ENCODE data around the gene IRGQ. TPM values are rescaled to one million over a fixed set of nuclear protein-coding genes. Genes with fewer than 3 reads are reported as not detected.
A peak's percentile ranks its signal among the peaks of the same experiment; 100 is the strongest.

Gene IRGQ, protein sequence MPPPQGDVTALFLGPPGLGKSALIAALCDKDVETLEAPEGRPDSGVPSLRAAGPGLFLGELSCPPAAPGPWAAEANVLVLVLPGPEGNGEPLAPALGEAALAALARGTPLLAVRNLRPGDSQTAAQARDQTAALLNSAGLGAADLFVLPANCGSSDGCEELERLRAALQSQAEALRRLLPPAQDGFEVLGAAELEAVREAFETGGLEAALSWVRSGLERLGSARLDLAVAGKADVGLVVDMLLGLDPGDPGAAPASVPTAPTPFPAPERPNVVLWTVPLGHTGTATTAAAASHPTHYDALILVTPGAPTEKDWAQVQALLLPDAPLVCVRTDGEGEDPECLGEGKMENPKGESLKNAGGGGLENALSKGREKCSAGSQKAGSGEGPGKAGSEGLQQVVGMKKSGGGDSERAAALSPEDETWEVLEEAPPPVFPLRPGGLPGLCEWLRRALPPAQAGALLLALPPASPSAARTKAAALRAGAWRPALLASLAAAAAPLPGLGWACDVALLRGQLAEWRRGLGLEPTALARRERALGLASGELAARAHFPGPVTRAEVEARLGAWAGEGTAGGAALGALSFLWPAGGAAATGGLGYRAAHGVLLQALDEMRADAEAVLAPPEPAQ
- total RNA-seq (ENCODE audit: low replicate concordance): 27.4 and 31.5 TPM in 2 replicates

DNA sequence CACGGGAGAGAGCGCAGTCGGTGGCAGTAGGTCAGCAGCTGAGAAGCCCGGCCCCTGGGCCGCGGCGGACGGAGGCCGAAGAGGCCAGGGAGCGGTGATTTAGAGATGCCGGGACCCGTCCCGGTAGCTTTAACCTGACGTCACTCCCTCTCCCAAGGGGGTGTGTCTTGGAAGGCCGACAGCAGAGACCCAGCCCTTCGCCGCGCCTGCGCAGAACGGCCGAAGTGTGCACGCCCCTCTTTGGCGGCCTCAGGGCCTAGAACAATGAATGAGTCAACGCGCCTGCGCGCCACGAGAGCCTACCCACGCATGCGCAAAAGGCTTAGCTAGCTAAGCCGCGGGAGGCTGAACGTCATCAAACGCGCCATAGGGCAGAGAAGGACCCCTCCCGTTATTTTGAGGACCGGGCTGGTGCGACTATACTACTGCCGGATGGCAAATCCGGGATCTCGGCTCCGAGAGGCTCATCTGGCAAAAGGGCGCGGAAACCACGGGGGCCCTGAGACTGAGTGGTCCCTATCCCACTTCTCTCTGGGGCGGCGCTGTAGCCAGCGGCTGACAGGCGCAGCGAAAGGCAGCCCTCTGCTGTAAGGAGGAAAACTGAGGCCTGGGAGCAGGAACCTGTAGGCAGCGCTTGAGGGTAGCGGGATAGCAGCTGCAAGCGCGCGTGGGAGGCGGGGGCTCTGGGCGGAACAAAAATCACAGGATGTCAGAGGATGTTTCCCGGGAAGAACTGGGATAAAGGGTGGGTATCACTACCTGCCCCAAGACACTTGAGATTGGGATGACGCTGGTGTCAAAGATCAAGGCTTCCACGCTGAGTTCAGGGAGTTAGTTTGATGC is at the start of gene IRGQ, which contains the start of gene ZNF576:
TSS of gene IRGQ (minus strand) at position 136 of the 843 bp plus-strand sequence. CDS start 796 bp downstream, outside the sequence.
TSS of gene ZNF576 (plus strand) at position 597 of the 843 bp plus-strand sequence. CDS start 514 bp downstream, outside the sequence.
- peaks cover 14% of the 10 kb centered on the region for H3K27me3 Mint-ChIP-seq (ENCODE audit: insufficient read depth, low read depth)
- H3K9me3 Mint-ChIP-seq: no peaks in the 10 kb centered on the region
- Histone ChIP-seq H3K4me3 (peak within 1 kb of the TSS; percentile 64), H4K20me1 (ENCODE audit: low read depth) (peaks cover 16% of the 10 kb centered on the region), H3K4me2 (peak within 1 kb of the TSS; percentile 97), H2AFZ (replicated peaks) (peak within 1 kb of the TSS; percentile 85), H3K9ac (peak within 1 kb of the TSS; percentile 97), H3K4me1 (no peaks in the 10 kb centered on the region), H3K27me3 (no peaks in the 10 kb centered on the region), H3F3A (ENCODE audit: low read depth) (peaks cover 25% of the 10 kb centered on the region), H3K27ac (peak within 1 kb of the TSS; percentile 100), H3K9me3 (ENCODE audit: low read depth) (no peaks in the 10 kb centered on the region), H3K79me2 (ENCODE audit: low read depth) (peaks cover 45% of the 10 kb centered on the region), H3K36me3 (no peaks in the 10 kb centered on the region)
- peaks cover 25% of the 10 kb centered on the region for H3K4me1 Mint-ChIP-seq
- H3K27ac Mint-ChIP-seq: peak within 1 kb of the TSS; percentile 100
- H3K4me3 Mint-ChIP-seq: peak within 1 kb of the TSS; percentile 93
- peak; percentile 100 for DNase-seq (ENCODE audit: low spot score)
- H3K36me3 Mint-ChIP-seq: peaks cover 10% of the 10 kb centered on the region
- no peak for TF ChIP-seq EZH2 (IDR thresholded peaks at IDR 0.05)
- no peak for TF ChIP-seq EZH2phosphoT487 (IDR thresholded peaks at IDR 0.05)
- TF ChIP-seq, protein P1, sequence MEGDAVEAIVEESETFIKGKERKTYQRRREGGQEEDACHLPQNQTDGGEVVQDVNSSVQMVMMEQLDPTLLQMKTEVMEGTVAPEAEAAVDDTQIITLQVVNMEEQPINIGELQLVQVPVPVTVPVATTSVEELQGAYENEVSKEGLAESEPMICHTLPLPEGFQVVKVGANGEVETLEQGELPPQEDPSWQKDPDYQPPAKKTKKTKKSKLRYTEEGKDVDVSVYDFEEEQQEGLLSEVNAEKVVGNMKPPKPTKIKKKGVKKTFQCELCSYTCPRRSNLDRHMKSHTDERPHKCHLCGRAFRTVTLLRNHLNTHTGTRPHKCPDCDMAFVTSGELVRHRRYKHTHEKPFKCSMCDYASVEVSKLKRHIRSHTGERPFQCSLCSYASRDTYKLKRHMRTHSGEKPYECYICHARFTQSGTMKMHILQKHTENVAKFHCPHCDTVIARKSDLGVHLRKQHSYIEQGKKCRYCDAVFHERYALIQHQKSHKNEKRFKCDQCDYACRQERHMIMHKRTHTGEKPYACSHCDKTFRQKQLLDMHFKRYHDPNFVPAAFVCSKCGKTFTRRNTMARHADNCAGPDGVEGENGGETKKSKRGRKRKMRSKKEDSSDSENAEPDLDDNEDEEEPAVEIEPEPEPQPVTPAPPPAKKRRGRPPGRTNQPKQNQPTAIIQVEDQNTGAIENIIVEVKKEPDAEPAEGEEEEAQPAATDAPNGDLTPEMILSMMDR (IDR thresholded peaks at IDR 0.05): no peak

DNA sequence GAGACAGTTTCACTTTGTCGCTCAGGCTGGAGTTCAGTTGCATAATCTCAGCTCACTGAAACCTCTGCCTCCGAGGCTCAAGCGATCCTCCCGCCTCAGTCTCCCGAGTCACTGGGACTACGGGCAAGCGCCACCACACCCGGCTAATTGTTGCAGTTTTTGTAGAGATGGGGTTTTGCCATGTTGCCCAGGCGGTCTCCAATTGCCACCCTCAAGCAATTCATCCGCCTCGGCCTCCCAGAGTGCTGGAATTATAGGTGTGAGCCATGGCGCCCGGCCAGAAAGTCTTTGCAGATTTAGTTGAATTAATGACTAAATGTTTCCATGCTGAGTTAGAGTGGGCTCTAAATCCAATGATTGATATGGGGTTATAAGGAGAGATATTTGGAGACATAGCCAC is 48.2 kb upstream of the IRGQ start:
- Histone ChIP-seq H4K20me1 (ENCODE audit: low read depth) (no peaks in the 10 kb centered on the region), H2AFZ (replicated peaks) (no peak overlapping the region), H3K9ac (no peak overlapping the region), H3K9me3 (ENCODE audit: low read depth) (no peaks in the 10 kb centered on the region), H3K27me3 (peaks cover 27% of the 10 kb centered on the region), H3K79me2 (ENCODE audit: low read depth) (peaks cover under 1% of the 10 kb centered on the region), H3K4me2 (no peak overlapping the region), H3K36me3 (no peaks in the 10 kb centered on the region), H3F3A (ENCODE audit: low read depth) (no peaks in the 10 kb centered on the region), H3K27ac (no peak overlapping the region), H3K4me1 (no peaks in the 10 kb centered on the region), H3K4me3 (no peak overlapping the region)
- peaks cover 2% of the 10 kb centered on the region for H3K9me3 Mint-ChIP-seq
- no peak overlapping the region for H3K4me3 Mint-ChIP-seq
- peaks cover 7% of the 10 kb centered on the region for H3K4me1 Mint-ChIP-seq
- DNase-seq (ENCODE audit: low spot score): no peak
- peaks cover 11% of the 10 kb centered on the region for H3K27me3 Mint-ChIP-seq (ENCODE audit: insufficient read depth, low read depth)
- peaks cover 17% of the 10 kb centered on the region for H3K36me3 Mint-ChIP-seq
- TF ChIP-seq, protein P1 (IDR thresholded peaks at IDR 0.05): no peak
- no peak for TF ChIP-seq EZH2 (IDR thresholded peaks at IDR 0.05)
- TF ChIP-seq EZH2phosphoT487 (IDR thresholded peaks at IDR 0.05): no peak
- H3K27ac Mint-ChIP-seq: no peak overlapping the region

DNA sequence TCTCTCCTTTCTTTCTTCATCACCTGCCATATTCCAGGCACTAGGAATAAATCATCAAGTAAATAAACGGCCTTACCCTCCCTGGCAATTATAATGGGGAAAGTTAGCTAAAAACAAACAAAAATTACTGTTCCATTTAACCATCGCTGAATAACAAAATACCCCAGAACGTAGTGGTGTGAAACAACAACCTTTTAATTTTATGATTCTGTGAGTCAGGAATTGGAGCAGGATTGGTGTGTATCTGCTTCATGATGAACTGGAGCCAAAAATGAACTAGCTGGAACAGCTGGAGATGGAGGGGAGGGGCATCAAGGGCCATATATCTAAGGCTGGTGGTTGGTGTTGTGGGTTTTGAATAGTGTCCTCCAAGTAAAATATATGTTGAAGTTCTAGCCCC is 47.4 kb upstream of the IRGQ start:
- Histone ChIP-seq H3K27me3 (peaks cover 36% of the 10 kb centered on the region), H3K9me3 (ENCODE audit: low read depth) (no peaks in the 10 kb centered on the region), H3K4me1 (peaks cover 6% of the 10 kb centered on the region), H3K4me2 (no peak overlapping the region), H3K9ac (no peak overlapping the region), H3K79me2 (ENCODE audit: low read depth) (peaks cover 6% of the 10 kb centered on the region), H3K27ac (no peak overlapping the region), H3K36me3 (no peaks in the 10 kb centered on the region), H3K4me3 (no peak overlapping the region), H2AFZ (replicated peaks) (no peak overlapping the region), H3F3A (ENCODE audit: low read depth) (peaks cover 4% of the 10 kb centered on the region), H4K20me1 (ENCODE audit: low read depth) (peaks cover 7% of the 10 kb centered on the region)
- Mint-ChIP-seq H3K9me3 (peaks cover 2% of the 10 kb centered on the region), H3K4me1 (peaks cover 15% of the 10 kb centered on the region), H3K4me3 (no peak overlapping the region), H3K36me3 (peaks cover 14% of the 10 kb centered on the region), H3K27ac (no peak overlapping the region), H3K27me3 (ENCODE audit: insufficient read depth, low read depth) (peaks cover 17% of the 10 kb centered on the region)
- no peak for DNase-seq (ENCODE audit: low spot score)
- TF ChIP-seq, protein P1 (IDR thresholded peaks at IDR 0.05): no peak
- no peak for TF ChIP-seq EZH2 (IDR thresholded peaks at IDR 0.05)
- no peak for TF ChIP-seq EZH2phosphoT487 (IDR thresholded peaks at IDR 0.05)
